Measurements from ENCODE around the gene AGO3. TPM values are rescaled to one million over a fixed set of nuclear protein-coding genes. Genes with fewer than 3 reads are reported as not detected.
A peak's percentile ranks its signal among the peaks of the same experiment; 100 is the strongest.

AGO3 gene
- total and polyA plus RNA-seq, 8 donors, result 1.9 to 33.8 (median 12.4) TPM

DNA sequence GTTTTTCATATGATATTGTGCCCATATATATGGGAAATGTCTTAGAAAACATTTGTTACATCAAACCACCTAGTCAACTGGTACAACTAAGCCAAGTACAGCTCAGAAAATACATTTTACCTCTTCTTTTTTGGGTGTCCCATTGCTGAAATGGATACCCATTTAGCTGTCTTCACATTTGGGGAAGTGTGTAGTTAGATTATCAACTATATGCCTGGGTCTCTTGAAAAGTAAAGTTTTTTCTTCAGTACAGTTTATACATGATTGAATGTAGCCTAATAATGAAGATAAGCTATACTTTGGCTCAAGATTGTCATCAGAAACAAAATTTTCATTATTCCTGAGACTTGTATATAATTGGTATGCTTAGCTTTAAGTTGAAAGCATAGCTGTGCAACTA lies 2.0 kb downstream of the AGO3 start:
- intact Hi-C loops (cut with DNase I; ENCODE audit: low total_unique reads), result no loop called here
- no peak for DNase-seq
- Histone ChIP-seq H3K27me3 (no peaks in the 10 kb centered on the region), H3K36me3 (no peaks in the 10 kb centered on the region), H3K4me1 (peaks cover 0 to 67% (median 41%) of the 10 kb centered on the region in 4 donors), H3K9me3 (no peaks in the 10 kb centered on the region), H3K27ac (no peak overlapping the region), H3K4me3 (no peak overlapping the region)
- TF ChIP-seq POLR2AphosphoS5 (IDR thresholded peaks at IDR 0.05) (no peak), EP300 (IDR thresholded peaks at IDR 0.05) (no peak), POLR2A (IDR thresholded peaks at IDR 0.05) (no peak)
- TF ChIP-seq, protein P1, sequence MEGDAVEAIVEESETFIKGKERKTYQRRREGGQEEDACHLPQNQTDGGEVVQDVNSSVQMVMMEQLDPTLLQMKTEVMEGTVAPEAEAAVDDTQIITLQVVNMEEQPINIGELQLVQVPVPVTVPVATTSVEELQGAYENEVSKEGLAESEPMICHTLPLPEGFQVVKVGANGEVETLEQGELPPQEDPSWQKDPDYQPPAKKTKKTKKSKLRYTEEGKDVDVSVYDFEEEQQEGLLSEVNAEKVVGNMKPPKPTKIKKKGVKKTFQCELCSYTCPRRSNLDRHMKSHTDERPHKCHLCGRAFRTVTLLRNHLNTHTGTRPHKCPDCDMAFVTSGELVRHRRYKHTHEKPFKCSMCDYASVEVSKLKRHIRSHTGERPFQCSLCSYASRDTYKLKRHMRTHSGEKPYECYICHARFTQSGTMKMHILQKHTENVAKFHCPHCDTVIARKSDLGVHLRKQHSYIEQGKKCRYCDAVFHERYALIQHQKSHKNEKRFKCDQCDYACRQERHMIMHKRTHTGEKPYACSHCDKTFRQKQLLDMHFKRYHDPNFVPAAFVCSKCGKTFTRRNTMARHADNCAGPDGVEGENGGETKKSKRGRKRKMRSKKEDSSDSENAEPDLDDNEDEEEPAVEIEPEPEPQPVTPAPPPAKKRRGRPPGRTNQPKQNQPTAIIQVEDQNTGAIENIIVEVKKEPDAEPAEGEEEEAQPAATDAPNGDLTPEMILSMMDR (IDR thresholded peaks at IDR 0.05), result no peak

GRCh38 chr1:35935442-35936388 lies 4.8 kb downstream of the AGO3 start:
- no peaks in the 10 kb centered on the region for H3K36me3 ChIP-seq
- intact Hi-C loops (cut with DNase I; ENCODE audit: low total_unique reads), result no loop called here
- TF ChIP-seq EP300 (IDR thresholded peaks at IDR 0.05) (no peak), POLR2AphosphoS5 (IDR thresholded peaks at IDR 0.05) (no peak), POLR2A (IDR thresholded peaks at IDR 0.05) (no peak)
- TF ChIP-seq, protein P1 (IDR thresholded peaks at IDR 0.05), result no peak
- no peak overlapping the region for H3K27ac ChIP-seq
- H3K4me1 ChIP-seq, result peaks cover 0 to 56% (median 32%) of the 10 kb centered on the region in 4 donors
- no peaks in the 10 kb centered on the region for H3K9me3 ChIP-seq
- H3K4me3 ChIP-seq, result no peak overlapping the region
- 51 to 67% (median 58%) methylated on average over 2 of the region's 2 CpGs for WGBS, 5 donors
- no peaks in the 10 kb centered on the region for H3K27me3 ChIP-seq
- DNase-seq, result peak in 1 of 2 donors; percentile 87

DNA sequence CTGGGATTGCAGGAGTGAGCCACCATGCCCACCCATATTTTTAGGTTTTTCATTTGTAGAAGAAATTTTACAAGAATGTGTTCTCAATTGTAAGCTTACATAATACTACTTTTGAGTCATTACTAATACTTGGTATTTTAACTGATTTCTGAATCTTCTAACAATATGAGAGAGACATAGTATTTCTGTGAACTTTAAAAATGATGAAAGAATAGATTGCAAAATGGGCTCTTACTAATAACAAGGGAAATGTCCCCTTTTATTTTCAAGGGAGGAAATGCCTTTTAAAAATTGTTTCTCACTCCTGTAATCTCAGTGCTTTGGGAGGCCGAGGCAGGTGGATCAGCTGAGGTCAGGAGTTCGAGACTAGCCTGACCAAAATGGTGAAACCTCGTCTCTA lies 5.9 kb downstream of the AGO3 start:
- no peaks in the 10 kb centered on the region for H3K9me3 ChIP-seq
- TF ChIP-seq, protein P1 (IDR thresholded peaks at IDR 0.05), result no peak
- TF ChIP-seq EP300 (IDR thresholded peaks at IDR 0.05) (no peak), POLR2A (IDR thresholded peaks at IDR 0.05) (no peak), POLR2AphosphoS5 (IDR thresholded peaks at IDR 0.05) (no peak)
- 93 to 100% (median 93%) methylated on average over 3 of the region's 3 CpGs for WGBS, 5 donors
- H3K36me3 ChIP-seq, result no peaks in the 10 kb centered on the region
- intact Hi-C loops (cut with DNase I; ENCODE audit: low total_unique reads), result no loop called here
- no peak for DNase-seq
- H3K27ac ChIP-seq, result peak overlapping the region in 1 of 5 donors; percentile 14
- H3K4me3 ChIP-seq, result no peak overlapping the region
- no peaks in the 10 kb centered on the region for H3K27me3 ChIP-seq
- H3K4me1 ChIP-seq, result peaks cover 0 to 60% (median 32%) of the 10 kb centered on the region in 4 donors

GRCh38 chr1:35939484-35939883 lies 8.6 kb downstream of the AGO3 start:
- no peaks in the 10 kb centered on the region for H3K27me3 ChIP-seq
- intact Hi-C loops (cut with DNase I; ENCODE audit: low total_unique reads), result no loop called here

More at GRCh38 chr1:35939484-35939883, 8.6 kb downstream of the AGO3 start:
- Histone ChIP-seq H3K36me3 (no peaks in the 10 kb centered on the region), H3K27ac (no peak overlapping the region), H3K4me3 (no peak overlapping the region), H3K9me3 (no peaks in the 10 kb centered on the region), H3K4me1 (peaks cover 0 to 54% (median 16%) of the 10 kb centered on the region in 4 donors)
- no peak for TF ChIP-seq EP300 (IDR thresholded peaks at IDR 0.05)
- no peak for TF ChIP-seq POLR2A (IDR thresholded peaks at IDR 0.05)
- no peak for TF ChIP-seq POLR2AphosphoS5 (IDR thresholded peaks at IDR 0.05)
- TF ChIP-seq, protein P1 (IDR thresholded peaks at IDR 0.05), result no peak
- DNase-seq, result no peak
- WGBS, 5 donors, result 92 to 100% (median 96%) methylated on average over 3 of the region's 3 CpGs
